Uterus (tissue), 4 donors: ENCODE data around the gene GPR42. TPM values are rescaled to one million over a fixed set of nuclear protein-coding genes. Genes with fewer than 3 reads are reported as not detected.

ENCODE experiments used
- DNase-seq, 2 donors: peaks; one replicate each; pipeline ENCODE4 v3.0.0-alpha.2; 2019 to 2020
- H3K27ac ChIP-seq, 2 donors: fragments of 200-600 bp; sonication (generic); 1 replicate in 1 of 2; 2 replicates in 1 of 2; pipeline ENCODE4 v1.5.1; 2016 to 2018
- H3K27me3 ChIP-seq, 2 donors: fragments of 200-600 bp; sonication (generic); one replicate each; pipeline ENCODE4 v1.5.1; 2018 to 2019; ENCODE audit warnings: control low read depth in 1 of 2
- H3K36me3 ChIP-seq, 2 donors: fragments of 200-600 bp; sonication (generic); one replicate each; pipeline ENCODE4 v1.5.1; 2019; ENCODE audit warnings: control low read depth in 1 of 2
- H3K4me1 ChIP-seq, 2 donors: fragments of 200-600 bp; sonication (generic); one replicate each; pipeline ENCODE4 v1.5.1; 2018 to 2019; ENCODE audit warnings: control low read depth in 1 of 2
- H3K4me3 ChIP-seq, 2 donors: fragments of 200-600 bp; sonication (generic); 1 replicate in 1 of 2; 2 replicates in 1 of 2; pipeline ENCODE4 v1.5.1; 2018 to 2019; ENCODE audit warnings: mild to moderate bottlenecking in 1 of 2
- H3K9me3 ChIP-seq, 2 donors: fragments of 200-600 bp; sonication (generic); one replicate each; pipeline ENCODE4 v1.5.1; 2019; ENCODE audit warnings: control low read depth in 1 of 2
- POLR2A ChIP-seq, 2 donors: fragments of 450-650 bp; IDR thresholded peaks; one replicate each; pipeline ENCODE4 v1.6.1; 2016; ENCODE audit warnings: antibody characterized with exemption in 2 of 2, mild to moderate bottlenecking in 1 of 2, moderate library complexity in 1 of 2
- intact Hi-C: fragments of 100-400 bp; cut with DNase I; formaldehyde crosslinking; loops from one replicate; pipeline ENCODE4 v1.15.1; 2023; ENCODE audit warnings: low total_unique reads
- total RNA-seq, 4 donors: library from RNA; depleted of rRNA in 3 of 4; stranded (reverse); fragments of >200 nt in 3 of 4; gene quantifications; one replicate each; pipeline versions ENCODE4 v1.1.0 to v1.2.4, GENCODE V29; 2014 to 2023
- TF ChIP-seq, protein P1 (sequence below), 4 experiments: fragments of 200-600 bp in 2 of 4; fragments of 450-650 bp in 2 of 4; sonication (generic) in 2 of 4; IDR thresholded peaks; one replicate each; pipeline ENCODE4 v1.5.1; 2016 to 2019; ENCODE audit warnings: antibody characterized with exemption in 4 of 4, mild to moderate bottlenecking in 2 of 4, moderate library complexity in 1 of 4
- donor health status: DM: yes; HTN: yes; CAD: no.

GPR42 gene
- total RNA-seq, 4 donors from 2014 or later = not detected

DNA sequence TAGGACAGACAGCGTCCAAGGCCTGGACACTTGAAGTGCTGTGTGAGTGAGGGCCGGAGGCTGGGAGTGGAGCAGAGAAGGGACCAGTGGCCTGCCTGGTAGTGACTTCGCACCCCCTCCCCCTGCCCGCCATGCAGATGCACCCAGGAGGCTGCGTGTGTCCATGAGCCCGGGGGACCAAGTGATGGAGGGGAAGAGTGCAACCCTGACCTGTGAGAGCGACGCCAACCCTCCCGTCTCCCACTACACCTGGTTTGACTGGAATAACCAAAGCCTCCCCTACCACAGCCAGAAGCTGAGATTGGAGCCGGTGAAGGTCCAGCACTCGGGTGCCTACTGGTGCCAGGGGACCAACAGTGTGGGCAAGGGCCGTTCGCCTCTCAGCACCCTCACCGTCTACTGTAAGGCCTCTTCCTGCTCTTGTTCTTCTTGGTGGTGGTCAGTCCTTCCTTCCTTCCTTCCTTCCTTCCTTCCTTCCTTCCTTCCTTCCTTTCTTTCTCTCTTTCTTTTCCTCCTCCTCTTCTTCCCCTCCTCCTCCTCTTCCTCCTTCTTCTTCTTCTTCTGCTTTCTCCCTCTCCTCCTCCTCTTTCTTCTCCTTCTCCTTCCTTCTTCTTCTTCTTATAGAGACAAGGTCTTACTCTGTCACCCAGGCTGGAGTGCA lies 29.2 kb upstream of the GPR42 start:
- Histone ChIP-seq H3K27me3 (no peaks in the 10 kb centered on the region), H3K9me3 (no peaks in the 10 kb centered on the region), H3K36me3 (no peaks in the 10 kb centered on the region), H3K27ac (no peak overlapping the region), H3K4me3 (no peak overlapping the region), H3K4me1 (no peaks in the 10 kb centered on the region)
- TF ChIP-seq, protein P1, sequence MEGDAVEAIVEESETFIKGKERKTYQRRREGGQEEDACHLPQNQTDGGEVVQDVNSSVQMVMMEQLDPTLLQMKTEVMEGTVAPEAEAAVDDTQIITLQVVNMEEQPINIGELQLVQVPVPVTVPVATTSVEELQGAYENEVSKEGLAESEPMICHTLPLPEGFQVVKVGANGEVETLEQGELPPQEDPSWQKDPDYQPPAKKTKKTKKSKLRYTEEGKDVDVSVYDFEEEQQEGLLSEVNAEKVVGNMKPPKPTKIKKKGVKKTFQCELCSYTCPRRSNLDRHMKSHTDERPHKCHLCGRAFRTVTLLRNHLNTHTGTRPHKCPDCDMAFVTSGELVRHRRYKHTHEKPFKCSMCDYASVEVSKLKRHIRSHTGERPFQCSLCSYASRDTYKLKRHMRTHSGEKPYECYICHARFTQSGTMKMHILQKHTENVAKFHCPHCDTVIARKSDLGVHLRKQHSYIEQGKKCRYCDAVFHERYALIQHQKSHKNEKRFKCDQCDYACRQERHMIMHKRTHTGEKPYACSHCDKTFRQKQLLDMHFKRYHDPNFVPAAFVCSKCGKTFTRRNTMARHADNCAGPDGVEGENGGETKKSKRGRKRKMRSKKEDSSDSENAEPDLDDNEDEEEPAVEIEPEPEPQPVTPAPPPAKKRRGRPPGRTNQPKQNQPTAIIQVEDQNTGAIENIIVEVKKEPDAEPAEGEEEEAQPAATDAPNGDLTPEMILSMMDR (IDR thresholded peaks at IDR 0.05) = no peak
- TF ChIP-seq POLR2A (IDR thresholded peaks at IDR 0.05) = no peak
- DNase-seq = no peak
- intact Hi-C loops = no loop called here

DNA sequence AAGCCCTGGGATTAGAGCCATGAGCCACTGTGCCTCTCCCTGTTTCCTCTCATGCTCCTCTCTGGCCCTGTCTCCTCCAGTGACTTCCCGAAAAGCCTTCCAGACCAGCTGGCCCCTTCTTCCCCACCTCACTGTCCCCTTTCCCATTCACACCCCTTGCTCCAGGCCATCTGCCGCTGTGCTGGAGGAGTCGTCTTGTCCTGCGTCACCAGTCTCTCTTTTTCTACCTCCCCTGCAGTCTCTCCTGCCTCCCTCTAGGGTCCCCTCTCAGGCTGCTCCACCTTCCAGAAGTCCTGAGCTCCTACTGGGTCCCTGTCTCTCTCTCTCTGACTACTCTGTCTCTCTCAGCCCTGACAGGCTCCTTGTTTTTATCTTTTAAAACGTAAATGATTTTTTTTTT lies 28.4 kb upstream of the GPR42 start:
- Histone ChIP-seq H3K27me3 (no peaks in the 10 kb centered on the region), H3K9me3 (no peaks in the 10 kb centered on the region), H3K4me1 (no peaks in the 10 kb centered on the region), H3K4me3 (no peak overlapping the region), H3K36me3 (no peaks in the 10 kb centered on the region), H3K27ac (no peak overlapping the region)
- intact Hi-C loops = no loop called here
- TF ChIP-seq, protein P1 (IDR thresholded peaks at IDR 0.05) = no peak
- TF ChIP-seq POLR2A (IDR thresholded peaks at IDR 0.05) = no peak
- DNase-seq = no peak

DNA sequence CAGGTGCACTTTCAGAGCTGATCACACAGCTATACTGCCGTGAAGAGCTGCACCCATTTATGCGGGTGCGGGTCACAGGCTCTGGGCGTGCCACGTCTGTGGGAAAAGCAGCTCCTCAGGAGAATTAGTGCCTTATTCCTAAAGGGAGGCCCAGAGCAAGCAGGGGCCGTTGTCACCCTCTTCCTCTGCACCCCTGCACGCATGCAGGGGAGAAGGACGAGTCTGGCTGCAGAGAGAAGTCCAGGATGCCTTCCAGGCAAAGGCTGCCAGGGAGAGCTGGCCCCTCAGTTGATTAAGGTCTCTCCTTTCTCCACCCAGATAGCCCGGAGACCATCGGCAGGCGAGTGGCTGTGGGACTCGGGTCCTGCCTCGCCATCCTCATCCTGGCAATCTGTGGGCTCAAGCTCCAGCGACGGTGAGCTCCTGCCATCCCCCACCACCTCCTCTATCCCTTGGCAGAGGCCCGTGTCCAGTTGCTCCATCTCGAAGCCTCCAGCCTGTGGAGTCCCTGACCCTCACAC lies 26.3 kb upstream of the GPR42 start:
- DNase-seq = no peak
- H3K27ac ChIP-seq = no peak overlapping the region
- H3K27me3 ChIP-seq = no peaks in the 10 kb centered on the region
- intact Hi-C loops = no loop called here
- no peak overlapping the region for H3K4me3 ChIP-seq
- no peaks in the 10 kb centered on the region for H3K36me3 ChIP-seq
- no peaks in the 10 kb centered on the region for H3K9me3 ChIP-seq
- no peaks in the 10 kb centered on the region for H3K4me1 ChIP-seq
- TF ChIP-seq, protein P1 (IDR thresholded peaks at IDR 0.05) = no peak
- no peak for TF ChIP-seq POLR2A (IDR thresholded peaks at IDR 0.05)

DNA sequence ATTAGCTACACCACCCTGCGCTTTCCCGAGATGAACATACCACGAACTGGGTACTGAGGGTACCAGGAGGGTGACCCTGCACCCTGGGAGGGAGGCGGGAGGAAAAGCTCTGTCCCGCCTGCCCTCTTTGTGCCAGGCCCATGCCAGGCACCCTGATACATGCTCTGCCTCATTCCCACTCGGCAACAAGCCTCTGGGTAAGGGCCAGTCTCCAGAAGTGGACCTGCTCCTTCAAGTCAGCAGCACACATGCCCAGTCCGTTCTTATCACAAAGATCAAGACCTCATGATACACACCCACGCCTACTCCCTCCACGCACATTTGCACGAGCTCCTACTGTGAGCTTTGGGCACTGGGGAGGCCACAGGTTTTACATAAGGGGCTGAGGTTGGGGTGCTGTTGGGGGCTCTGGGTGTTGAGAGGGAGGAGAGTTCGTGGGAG lies 25.2 kb upstream of the GPR42 start:
- intact Hi-C loops = no loop called here
- no peaks in the 10 kb centered on the region for H3K36me3 ChIP-seq
- H3K27ac ChIP-seq = no peak overlapping the region
- no peak overlapping the region for H3K4me3 ChIP-seq
- H3K4me1 ChIP-seq = no peaks in the 10 kb centered on the region
- no peaks in the 10 kb centered on the region for H3K9me3 ChIP-seq
- no peaks in the 10 kb centered on the region for H3K27me3 ChIP-seq
- no peak for TF ChIP-seq POLR2A (IDR thresholded peaks at IDR 0.05)
- TF ChIP-seq, protein P1 (IDR thresholded peaks at IDR 0.05) = no peak
- DNase-seq = no peak

DNA sequence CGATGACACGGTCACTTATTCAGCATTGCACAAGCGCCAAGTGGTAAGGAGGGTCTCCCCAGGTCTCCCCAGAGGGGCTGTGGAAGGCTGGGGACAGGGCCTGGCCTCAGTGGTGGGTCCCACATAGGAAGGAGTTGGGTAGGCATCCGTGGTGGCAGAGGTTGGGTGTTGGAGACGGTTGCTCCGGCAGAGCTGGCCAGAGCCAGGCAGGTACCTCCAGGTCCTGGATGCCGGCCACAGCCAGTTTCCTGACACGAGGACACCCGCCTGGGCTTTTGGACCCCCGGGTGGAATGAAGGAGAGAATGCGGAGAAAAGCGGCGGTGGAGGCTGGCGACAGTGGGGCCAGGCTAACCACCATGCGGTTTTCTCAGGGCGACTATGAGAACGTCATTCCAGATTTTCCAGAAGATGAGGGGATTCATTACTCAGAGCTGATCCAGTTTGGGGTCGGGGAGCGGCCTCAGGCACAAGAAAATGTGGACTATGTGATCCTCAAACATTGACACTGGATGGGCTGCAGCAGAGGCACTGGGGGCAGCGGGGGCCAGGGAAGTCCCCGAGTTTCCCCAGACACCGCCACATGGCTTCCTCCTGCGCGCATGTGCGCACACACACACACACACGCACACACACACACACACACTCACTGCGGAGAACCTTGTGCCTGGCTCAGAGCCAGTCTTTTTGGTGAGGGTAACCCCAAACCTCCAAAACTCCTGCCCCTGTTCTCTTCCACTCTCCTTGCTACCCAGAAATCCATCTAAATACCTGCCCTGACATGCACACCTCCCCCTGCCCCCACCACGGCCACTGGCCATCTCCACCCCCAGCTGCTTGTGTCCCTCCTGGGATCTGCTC lies 24.4 kb upstream of the GPR42 start:
- TF ChIP-seq POLR2A (IDR thresholded peaks at IDR 0.05) = no peak
- TF ChIP-seq, protein P1 (IDR thresholded peaks at IDR 0.05) = no peak
- H3K9me3 ChIP-seq = no peaks in the 10 kb centered on the region
- no peaks in the 10 kb centered on the region for H3K27me3 ChIP-seq
- no peak for DNase-seq
- no peak overlapping the region for H3K27ac ChIP-seq
- intact Hi-C loops = no loop called here
- no peak overlapping the region for H3K4me3 ChIP-seq
- H3K4me1 ChIP-seq = no peaks in the 10 kb centered on the region
- H3K36me3 ChIP-seq = no peaks in the 10 kb centered on the region
